Keratinocyte (primary cell): ENCODE results near the gene TMC1.

Experiments
- EZH2 ChIP-seq: IDR thresholded peaks from one replicate; pipeline ENCODE4 v1.6.1; 2012; ENCODE audit warnings: inconsistent platforms, mild to moderate bottlenecking, low read length, moderate library complexity
- TF ChIP-seq, protein P1 (sequence below), 3 experiments: IDR thresholded peaks in 1 of 3; conservative IDR thresholded peaks in 1 of 3; optimal IDR thresholded peaks in 1 of 3; 2 replicates in 2 of 3; 3 replicates in 1 of 3; pipeline versions ENCODE3 to v1.5.1; 2011; ENCODE audit warnings: low read length in 3 of 3, mild to moderate bottlenecking in 3 of 3, moderate library complexity in 2 of 3, control low read depth in 1 of 3, inconsistent platforms in 1 of 3; ENCODE audit not compliant: insufficient read depth in 2 of 3; ENCODE audit errors: extremely low read depth in 1 of 3

DNA sequence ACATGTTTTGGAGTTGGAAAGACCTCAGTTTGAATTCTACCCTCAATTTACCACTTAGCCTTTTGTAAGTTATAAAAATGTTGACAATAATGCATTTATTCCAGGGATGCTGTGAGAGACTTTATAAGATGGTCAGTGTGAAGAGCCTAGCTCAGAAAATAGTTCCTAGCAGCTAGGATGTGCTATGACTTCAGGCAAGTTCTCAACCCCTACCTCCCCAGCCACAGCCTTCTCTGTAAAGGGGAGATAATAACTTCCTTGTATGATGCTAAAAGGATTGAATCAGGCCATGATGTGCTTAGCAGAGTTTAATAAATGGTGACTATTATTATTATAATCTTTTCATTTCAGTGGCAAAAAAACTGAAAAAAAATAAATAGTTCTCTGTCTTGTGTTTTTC, 353.8 kb downstream of the TMC1 start:
- no peak for TF ChIP-seq EZH2
- TF ChIP-seq, protein P1, sequence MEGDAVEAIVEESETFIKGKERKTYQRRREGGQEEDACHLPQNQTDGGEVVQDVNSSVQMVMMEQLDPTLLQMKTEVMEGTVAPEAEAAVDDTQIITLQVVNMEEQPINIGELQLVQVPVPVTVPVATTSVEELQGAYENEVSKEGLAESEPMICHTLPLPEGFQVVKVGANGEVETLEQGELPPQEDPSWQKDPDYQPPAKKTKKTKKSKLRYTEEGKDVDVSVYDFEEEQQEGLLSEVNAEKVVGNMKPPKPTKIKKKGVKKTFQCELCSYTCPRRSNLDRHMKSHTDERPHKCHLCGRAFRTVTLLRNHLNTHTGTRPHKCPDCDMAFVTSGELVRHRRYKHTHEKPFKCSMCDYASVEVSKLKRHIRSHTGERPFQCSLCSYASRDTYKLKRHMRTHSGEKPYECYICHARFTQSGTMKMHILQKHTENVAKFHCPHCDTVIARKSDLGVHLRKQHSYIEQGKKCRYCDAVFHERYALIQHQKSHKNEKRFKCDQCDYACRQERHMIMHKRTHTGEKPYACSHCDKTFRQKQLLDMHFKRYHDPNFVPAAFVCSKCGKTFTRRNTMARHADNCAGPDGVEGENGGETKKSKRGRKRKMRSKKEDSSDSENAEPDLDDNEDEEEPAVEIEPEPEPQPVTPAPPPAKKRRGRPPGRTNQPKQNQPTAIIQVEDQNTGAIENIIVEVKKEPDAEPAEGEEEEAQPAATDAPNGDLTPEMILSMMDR (optimal IDR thresholded peaks at IDR 0.05 in 1 of 3, IDR thresholded peaks at IDR 0.05 in 1 of 3, conservative IDR thresholded peaks at IDR 0.05 in 1 of 3; ENCODE audit: extremely low read depth in 1 of 3, insufficient read depth in 2 of 3, low read length in 3 of 3): no peak
